ENCODE results near the gene CCNL1. TPM values are rescaled to one million over a fixed set of nuclear protein-coding genes. Genes with fewer than 3 reads are reported as not detected.
"Not testable (repeated sequence)": the region's sequence is repeated elsewhere in the genome, so short reads cannot be mapped to it uniquely, and the experiment has no call there.

CCNL1 gene
- total RNA-seq, 1 donor from 2014 or later = 61.2 TPM

- no peak for DNase-seq (ENCODE audit: low read depth)
- TF ChIP-seq, protein P1, sequence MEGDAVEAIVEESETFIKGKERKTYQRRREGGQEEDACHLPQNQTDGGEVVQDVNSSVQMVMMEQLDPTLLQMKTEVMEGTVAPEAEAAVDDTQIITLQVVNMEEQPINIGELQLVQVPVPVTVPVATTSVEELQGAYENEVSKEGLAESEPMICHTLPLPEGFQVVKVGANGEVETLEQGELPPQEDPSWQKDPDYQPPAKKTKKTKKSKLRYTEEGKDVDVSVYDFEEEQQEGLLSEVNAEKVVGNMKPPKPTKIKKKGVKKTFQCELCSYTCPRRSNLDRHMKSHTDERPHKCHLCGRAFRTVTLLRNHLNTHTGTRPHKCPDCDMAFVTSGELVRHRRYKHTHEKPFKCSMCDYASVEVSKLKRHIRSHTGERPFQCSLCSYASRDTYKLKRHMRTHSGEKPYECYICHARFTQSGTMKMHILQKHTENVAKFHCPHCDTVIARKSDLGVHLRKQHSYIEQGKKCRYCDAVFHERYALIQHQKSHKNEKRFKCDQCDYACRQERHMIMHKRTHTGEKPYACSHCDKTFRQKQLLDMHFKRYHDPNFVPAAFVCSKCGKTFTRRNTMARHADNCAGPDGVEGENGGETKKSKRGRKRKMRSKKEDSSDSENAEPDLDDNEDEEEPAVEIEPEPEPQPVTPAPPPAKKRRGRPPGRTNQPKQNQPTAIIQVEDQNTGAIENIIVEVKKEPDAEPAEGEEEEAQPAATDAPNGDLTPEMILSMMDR (conservative IDR thresholded peaks at IDR 0.05; ENCODE audit: low read depth, low read length) = no peak
- H3K4me3 ChIP-seq (ENCODE audit: low read depth, low read length) = no peak overlapping the region
These were observed 7.6 kb upstream of the CCNL1 start for GRCh38 chr3:157167371-157168042.

- TF ChIP-seq, protein P1 (conservative IDR thresholded peaks at IDR 0.05; ENCODE audit: low read depth, low read length) = no peak
- DNase-seq (ENCODE audit: low read depth) = peak; percentile 86
- H3K4me3 ChIP-seq (ENCODE audit: low read depth, low read length) = no peak overlapping the region
These were observed 6.6 kb upstream of the CCNL1 start for GRCh38 chr3:157166561-157166960.

- no peak overlapping the region for H3K4me3 ChIP-seq (ENCODE audit: low read depth, low read length)
- TF ChIP-seq, protein P1 (conservative IDR thresholded peaks at IDR 0.05; ENCODE audit: low read depth, low read length) = no peak
- DNase-seq (ENCODE audit: low read depth) = no peak
These were observed 6.2 kb upstream of the CCNL1 start for GRCh38 chr3:157166115-157166514.

DNA sequence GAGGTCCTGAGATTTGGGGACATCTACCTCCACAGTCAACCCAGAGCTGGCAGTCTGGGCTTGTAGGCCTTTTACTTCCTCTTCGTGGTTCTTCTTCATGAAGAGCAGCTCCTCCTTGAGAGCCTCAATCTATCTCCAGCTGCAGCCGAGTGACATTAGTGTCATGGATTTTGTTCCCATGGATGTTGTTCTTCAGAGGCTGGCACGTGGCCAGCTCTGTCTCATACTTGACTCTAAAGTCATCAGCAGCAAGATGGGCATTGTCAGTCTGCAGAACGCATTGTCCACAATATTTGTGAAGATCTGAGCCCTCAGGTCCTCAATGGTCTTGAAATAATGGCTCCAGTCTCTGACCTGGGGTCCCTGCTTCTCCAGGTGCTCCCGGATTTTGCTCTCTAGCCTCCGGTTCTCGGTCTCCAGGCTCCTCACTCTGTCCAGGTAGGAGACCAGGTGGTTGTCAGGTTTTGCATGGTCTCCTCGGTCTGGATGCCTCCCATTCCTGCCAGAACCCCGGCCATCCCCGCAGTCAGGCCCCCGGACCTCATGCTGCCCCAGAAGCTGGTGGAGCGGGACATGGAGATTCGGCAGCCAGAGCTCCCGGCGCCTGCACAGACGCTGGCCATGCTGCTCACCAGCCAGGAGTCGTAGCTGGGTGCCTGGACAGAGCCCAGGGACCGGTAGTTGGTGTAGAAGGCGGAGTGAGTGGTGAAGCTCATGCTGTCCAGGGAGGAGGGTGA is 3.4 kb upstream of the CCNL1 start:
- H3K4me3 ChIP-seq (ENCODE audit: low read depth, low read length) = no peak overlapping the region
- no peak for DNase-seq (ENCODE audit: low read depth)
- TF ChIP-seq, protein P1 (conservative IDR thresholded peaks at IDR 0.05; ENCODE audit: low read depth, low read length) = no peak

DNA sequence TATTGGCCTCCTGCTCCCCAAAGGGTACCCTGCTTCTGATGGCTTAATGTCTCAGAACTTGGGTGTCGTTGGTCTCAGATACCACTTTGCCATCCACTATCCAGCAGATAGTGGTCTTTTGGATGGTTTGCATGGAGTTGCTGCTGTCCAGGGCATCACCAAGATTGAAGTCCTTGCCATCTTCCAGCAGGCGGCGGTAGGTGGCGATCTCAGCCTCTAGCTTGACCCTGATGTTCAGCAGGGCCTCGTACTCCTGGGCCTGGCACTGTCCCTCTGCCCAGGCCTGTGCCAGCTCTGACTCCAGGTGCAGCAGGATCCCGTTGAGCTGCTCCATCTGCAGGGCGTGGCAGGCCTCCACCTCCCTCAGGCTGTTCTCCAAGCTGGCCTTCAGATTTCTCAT is 2.7 kb upstream of the CCNL1 start:
- not testable (repeated sequence) for DNase-seq (ENCODE audit: low read depth); H3K4me3 ChIP-seq (ENCODE audit: low read depth, low read length)
- TF ChIP-seq, protein P1 (conservative IDR thresholded peaks at IDR 0.05; ENCODE audit: low read depth, low read length) = peak; percentile 44

- TF ChIP-seq, protein P1 (conservative IDR thresholded peaks at IDR 0.05; ENCODE audit: low read depth, low read length) = no peak
These were observed 894 bp upstream of the CCNL1 start for GRCh38 chr3:157160658-157161424.

More at GRCh38 chr3:157160658-157161424, 894 bp upstream of the CCNL1 start:
- DNase-seq (ENCODE audit: low read depth) = peak; percentile 94
- peak overlapping the region; percentile 94 for H3K4me3 ChIP-seq (ENCODE audit: low read depth, low read length)

Measured in epithelial cell of proximal tubule (primary cell).